Raji (cell line): Measurements from ENCODE around the gene RAB8A.

ENCODE experiments used
- POLR2A ChIP-seq: IDR thresholded peaks from 2 replicates; pipeline ENCODE4 v1.6.1; 2011; ENCODE audit warnings: low read depth, low read length, control low read depth; ENCODE audit not compliant: insufficient read depth

The RAB8A gene

GRCh38 chr19:16143399-16144215, 31.9 kb downstream of the RAB8A start, which contains the start of gene HSH2D:
HSH2D (plus strand) TSS chr19:16143685; CDS start chr19:16148751, 5,066 bp downstream.
- peak; percentile 94 for TF ChIP-seq POLR2A

- no peak for TF ChIP-seq POLR2A
Observed at GRCh38 chr19:16144216-16144581, 32.5 kb downstream of the RAB8A start.

- no peak for TF ChIP-seq POLR2A
Observed at GRCh38 chr19:16146112-16146511, 34.4 kb downstream of the RAB8A start.

- TF ChIP-seq POLR2A, result no peak
Observed at GRCh38 chr19:16148443-16149229, 36.9 kb downstream of the RAB8A start.

GRCh38 chr19:16153582-16154336, 42.1 kb downstream of the RAB8A start:
- TF ChIP-seq POLR2A, result no peak

- no peak for TF ChIP-seq POLR2A
Observed at GRCh38 chr19:16154557-16154956, 42.9 kb downstream of the RAB8A start.

- TF ChIP-seq POLR2A, result no peak
Observed at GRCh38 chr19:16155128-16155527, 43.4 kb downstream of the RAB8A start.

GRCh38 chr19:16156904-16157303, 45.2 kb downstream of the RAB8A start:
- TF ChIP-seq POLR2A, result no peak

GRCh38 chr19:16157601-16158000, 45.9 kb downstream of the RAB8A start:
- TF ChIP-seq POLR2A, result no peak

- TF ChIP-seq POLR2A, result no peak
Observed at GRCh38 chr19:16159655-16160054, 48.0 kb downstream of the RAB8A start.

- no peak for TF ChIP-seq POLR2A
Observed at GRCh38 chr19:16160445-16160942, 48.8 kb downstream of the RAB8A start.

GRCh38 chr19:16160943-16161560, 49.4 kb downstream of the RAB8A start:
- TF ChIP-seq POLR2A, result no peak

GRCh38 chr19:16161840-16162239, 50.2 kb downstream of the RAB8A start:
- TF ChIP-seq POLR2A, result no peak

GRCh38 chr19:16164222-16164890, 52.7 kb downstream of the RAB8A start:
- TF ChIP-seq POLR2A, result no peak
